Hippocampal formation (tissue), 2 donors: ENCODE data around the gene DES.

Experiments used
- DNase-seq, 2 donors: peaks; one replicate each; lab custom pipeline; 2025; lab: John Stamatoyannopoulos, UW

Gene DES

DNA sequence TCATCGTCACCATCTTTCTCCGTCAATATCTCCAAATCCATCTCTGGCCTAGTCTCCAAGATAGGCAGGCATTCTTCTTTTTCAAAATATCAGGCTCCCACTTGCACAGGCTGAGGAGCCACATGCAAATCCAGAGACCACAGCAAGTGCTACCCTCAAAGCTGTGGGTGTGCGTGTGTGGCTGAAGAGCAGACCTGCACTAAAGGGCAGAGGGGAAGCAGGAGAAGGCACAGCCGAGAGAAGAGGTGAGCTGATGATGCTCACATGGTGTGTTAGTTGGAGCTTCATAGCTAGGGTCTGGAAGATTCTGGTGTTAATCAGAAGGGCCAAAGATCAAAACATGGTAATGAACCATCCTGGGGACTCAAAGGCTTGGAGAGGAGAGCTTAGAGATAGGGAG, 20.3 kb downstream of the DES start:
- DNase-seq = no peak

- no peak for DNase-seq
Measured at GRCh38 chr2:219439506-219439905, 21.3 kb downstream of the DES start.

GRCh38 chr2:219440388-219441256, 22.4 kb downstream of the DES start:
- DNase-seq = no peak

GRCh38 chr2:219441451-219442255, 23.5 kb downstream of the DES start:
- no peak for DNase-seq

GRCh38 chr2:219442256-219443015, 24.3 kb downstream of the DES start:
- no peak for DNase-seq

- no peak for DNase-seq
Measured at GRCh38 chr2:219443016-219443696, 25.0 kb downstream of the DES start.

GRCh38 chr2:219443697-219444023, 25.5 kb downstream of the DES start:
- no peak for DNase-seq

DNA sequence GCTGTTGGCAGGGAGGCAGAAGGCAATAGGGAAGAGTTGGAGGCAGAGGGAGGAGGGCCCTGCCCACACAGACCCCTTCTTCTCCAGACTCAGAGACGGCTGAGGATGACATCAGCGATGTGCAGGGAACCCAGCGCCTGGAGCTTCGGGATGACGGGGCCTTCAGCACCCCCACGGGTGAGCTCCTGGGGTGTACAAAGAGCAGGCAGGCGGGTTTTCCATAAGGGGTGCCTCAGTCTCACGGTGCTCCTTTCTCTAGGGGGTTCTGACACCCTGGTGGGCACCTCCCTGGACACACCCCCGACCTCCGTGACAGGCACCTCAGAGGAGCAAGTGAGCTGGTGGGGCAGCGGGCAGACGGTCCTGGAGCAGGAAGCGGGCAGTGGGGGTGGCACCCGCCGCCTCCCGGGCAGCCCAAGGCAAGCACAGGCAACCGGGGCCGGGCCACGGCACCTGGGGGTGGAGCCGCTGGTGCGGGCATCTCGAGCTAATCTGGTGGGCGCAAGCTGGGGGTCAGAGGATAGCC, 26.5 kb downstream of the DES start:
- no peak for DNase-seq

DNA sequence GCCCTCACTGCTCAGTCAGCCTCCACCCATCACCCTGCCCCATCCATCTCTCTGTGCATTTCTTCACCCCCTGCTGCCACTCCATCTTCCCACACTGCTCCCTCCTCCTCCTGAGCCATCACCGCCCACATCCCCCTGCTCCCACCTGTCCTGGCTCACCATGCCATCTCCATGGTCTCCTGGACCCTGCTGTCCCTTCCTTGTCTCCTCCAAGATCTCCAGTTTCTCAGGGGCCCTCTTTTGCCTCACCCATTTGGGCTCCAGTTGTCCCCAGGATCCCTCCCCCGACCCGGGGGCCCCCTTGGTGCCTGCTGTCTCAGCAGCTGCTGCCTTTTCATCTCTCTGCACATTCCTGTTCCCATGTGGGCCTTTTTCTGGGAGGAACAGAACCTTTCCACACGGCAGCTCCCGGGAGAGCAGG, 27.1 kb downstream of the DES start:
- no peak for DNase-seq

DNA sequence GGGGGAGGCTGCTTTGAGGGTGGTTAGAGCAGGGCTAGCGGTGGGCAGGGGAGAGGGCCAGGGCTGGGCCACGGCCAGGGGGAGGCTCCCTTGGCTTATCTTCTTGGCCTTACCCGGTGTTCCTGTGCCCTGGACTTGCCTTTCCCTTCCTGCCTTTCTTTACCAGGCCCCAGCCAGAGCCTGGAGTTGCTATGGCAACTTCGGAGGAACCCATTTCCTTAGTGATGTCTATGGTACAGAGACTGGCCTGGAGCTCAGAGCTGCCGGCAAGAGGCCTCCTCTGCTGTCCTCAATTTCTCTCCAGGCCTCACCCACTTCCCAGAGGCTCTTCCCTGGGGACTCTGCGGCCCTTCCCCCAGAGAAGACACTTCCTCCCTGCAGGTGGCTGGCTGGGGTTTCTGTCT, 27.9 kb downstream of the DES start:
- DNase-seq = peak in 1 of 2 donors; percentile 50

- DNase-seq = no peak
Measured at GRCh38 chr2:219446689-219447088, 28.5 kb downstream of the DES start.

DNA sequence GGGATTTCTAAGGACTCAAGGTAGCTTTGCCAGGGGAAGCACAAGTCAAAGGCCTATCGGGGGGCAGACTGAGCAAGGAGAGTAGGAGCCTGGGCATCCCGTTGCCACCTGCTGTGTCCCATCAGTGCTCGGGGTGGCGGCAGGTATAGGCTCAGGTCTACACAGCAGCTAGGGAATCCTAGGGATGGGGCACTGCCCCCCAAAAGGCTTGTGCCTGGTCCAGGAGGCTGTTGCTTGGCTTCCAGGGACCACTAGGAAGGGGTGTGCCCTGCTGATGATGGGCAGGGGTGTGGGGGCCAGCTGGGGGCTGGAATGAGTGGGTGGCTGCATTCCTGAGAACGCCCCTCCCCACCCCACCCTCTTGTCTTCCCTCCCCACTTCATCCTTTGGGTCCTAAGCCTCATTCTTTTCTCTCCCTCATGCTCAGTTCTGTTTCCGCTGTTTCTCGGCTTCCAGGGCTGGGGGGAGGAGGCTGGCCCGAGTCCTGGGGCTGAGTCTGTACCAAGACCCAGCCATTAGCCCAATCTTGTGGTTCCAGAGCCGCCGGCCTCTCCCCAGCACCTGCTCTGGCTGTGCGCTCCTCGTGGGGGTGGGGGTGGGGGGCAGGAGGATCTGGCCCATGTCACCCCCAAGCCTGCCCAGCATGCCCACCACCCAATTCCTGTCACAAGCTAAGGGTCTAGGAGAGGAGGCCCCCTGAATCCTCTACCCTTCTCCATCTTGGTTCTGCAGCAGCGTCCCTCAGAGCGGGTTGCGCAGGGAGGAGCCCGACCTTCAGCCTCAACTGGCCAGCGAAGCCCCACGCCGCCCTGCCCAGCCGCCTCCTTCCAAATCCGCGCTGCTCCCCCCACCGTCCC, 29.3 kb downstream of the DES start:
- DNase-seq = no peak

- no peak for DNase-seq
Measured at GRCh38 chr2:219448099-219448775, 30.1 kb downstream of the DES start.

GRCh38 chr2:219448776-219449341, 30.7 kb downstream of the DES start:
- no peak for DNase-seq

- no peak for DNase-seq
Measured at GRCh38 chr2:219449609-219450008, 31.4 kb downstream of the DES start.

DNA sequence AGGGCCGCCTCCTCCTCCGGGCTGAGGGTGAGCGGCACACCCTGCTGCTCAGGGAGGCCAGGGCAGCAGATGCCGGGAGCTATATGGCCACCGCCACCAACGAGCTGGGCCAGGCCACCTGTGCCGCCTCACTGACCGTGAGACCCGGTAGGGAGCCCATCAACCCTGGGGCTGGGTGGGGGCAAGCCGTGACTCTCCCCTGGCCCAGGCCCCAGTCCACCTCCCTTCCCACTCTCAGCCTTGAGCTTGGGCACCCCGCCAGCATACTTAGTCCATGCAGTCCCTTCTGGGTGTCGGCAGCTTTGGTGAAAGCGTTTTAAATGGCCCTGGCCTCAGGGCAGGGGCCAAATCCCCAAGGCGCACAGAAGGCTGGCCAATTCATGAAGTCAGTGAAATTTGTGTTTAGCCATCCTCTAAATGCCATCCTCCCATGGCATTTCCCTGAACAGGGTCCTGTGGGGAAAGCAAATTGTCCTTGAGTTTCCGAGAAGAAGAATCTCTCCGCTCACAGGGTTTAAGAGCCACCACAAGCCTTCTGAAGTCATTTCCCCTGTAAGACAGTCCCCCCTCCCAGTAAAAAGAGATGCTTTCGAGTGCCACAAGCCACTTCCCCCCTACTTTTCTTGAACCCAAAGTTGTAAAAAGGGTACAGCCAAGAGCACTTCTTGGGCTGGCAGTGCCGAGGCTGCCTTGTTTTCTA, 33.6 kb downstream of the DES start:
- DNase-seq = peak in 1 of 2 donors; percentile 41

- DNase-seq = peak in 1 of 2 donors; percentile 16
Measured at GRCh38 chr2:219452361-219453317, 34.5 kb downstream of the DES start.
